Activated CD8-positive, alpha-beta T cell treated with anti-CD3 and anti-CD28 coated beads for 36 hours (primary cell): Measurements from ENCODE around the gene ARHGEF6. TPM values are rescaled to one million over a fixed set of nuclear protein-coding genes. Genes with fewer than 3 reads are reported as not detected.

Experiments used
- ATAC-seq: fragments of 200-7000 bp; cut with Tn5 transposase; one replicate; pipeline ENCODE4 v1.10.0; 2021; ENCODE audit warnings: mild to moderate bottlenecking, moderate library complexity
- CTCF ChIA-PET: fragments of 350-600 bp; sonication (Branson Sonifier 250); formaldehyde crosslinking; loops from one replicate; lab custom pipeline; 2021; ENCODE audit warnings: antibody characterized with exemption; lab: Charles Lee
- POLR2A ChIA-PET: fragments of 350-600 bp; sonication (Branson Sonifier 250); formaldehyde crosslinking; loops from one replicate; lab custom pipeline; 2021; ENCODE audit warnings: antibody characterized with exemption; lab: Charles Lee
- DNase-seq: peaks from one replicate; pipeline ENCODE4 v3.0.0-alpha.2; 2020
- H3K27ac Mint-ChIP-seq: one replicate; pipeline ENCODE4 v1.8.0; 2021; ENCODE audit warnings: mild to moderate bottlenecking, mixed read lengths
- H3K27me3 Mint-ChIP-seq: one replicate; pipeline ENCODE4 v1.8.0; 2021; ENCODE audit warnings: mixed read lengths
- H3K36me3 Mint-ChIP-seq: one replicate; pipeline ENCODE4 v1.8.0; 2021; ENCODE audit warnings: low read depth, mixed read lengths
- H3K4me1 Mint-ChIP-seq: one replicate; pipeline ENCODE4 v1.8.0; 2021; ENCODE audit warnings: low read depth, mixed read lengths
- H3K4me3 Mint-ChIP-seq: one replicate; pipeline ENCODE4 v1.8.0; 2021; ENCODE audit warnings: mild to moderate bottlenecking, moderate library complexity, mixed read lengths
- H3K9me3 Mint-ChIP-seq: one replicate; pipeline ENCODE4 v1.8.0; 2021; ENCODE audit warnings: mixed read lengths
- intact Hi-C: fragments of 100-400 bp; cut with micrococcal nuclease; formaldehyde crosslinking; loops from one replicate; pipeline ENCODE4 v1.10.0; 2022
- total RNA-seq, 2 experiments: library from RNA; stranded (reverse); gene quantifications; one replicate each; pipeline ENCODE4 v1.2.3, GENCODE V29; 2021
- TF ChIP-seq, protein P1 (sequence below): fragments of 200-600 bp; IDR thresholded peaks from one replicate; pipeline ENCODE4 v1.8.0; 2022; ENCODE audit warnings: antibody characterized with exemption, mild to moderate bottlenecking

Gene ARHGEF6
- total RNA-seq, 2 experiments from 2014 or later: 45.7 to 45.8 TPM

DNA sequence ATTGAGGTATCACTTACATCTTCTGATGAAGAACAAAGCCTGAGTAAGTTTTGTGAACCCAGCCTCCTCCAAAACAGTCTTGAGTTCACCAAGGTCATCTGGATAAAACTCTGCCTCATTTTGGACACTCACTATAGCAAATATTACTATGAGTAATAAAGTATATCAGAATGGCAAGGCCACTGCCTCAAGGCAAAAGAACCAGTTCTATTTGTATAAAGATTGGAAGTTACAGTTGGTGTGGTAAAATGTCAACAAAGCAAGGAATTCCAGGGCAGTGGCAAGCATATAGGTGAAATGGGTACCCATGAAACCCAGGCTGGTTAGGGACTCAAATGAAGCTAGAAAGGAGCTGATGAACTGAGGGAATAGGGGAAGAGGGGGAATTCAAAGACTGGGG, 2.4 kb upstream of the ARHGEF6 start:
- DNase-seq: no peak
- ChIA-PET POLR2A (interaction anchor here (1.0 kb wide), 1 partner anchor 98 kb away, joined by 3 read pairs; the partner anchor contains the start of gene RBMX), CTCF (no interaction called here)
- Mint-ChIP-seq H3K9me3 (peaks cover 2% of the 10 kb centered on the region), H3K4me3 (no peak overlapping the region), H3K4me1 (peaks cover 35% of the 10 kb centered on the region), H3K27ac (peak overlapping the region; percentile 14), H3K27me3 (no peaks in the 10 kb centered on the region), H3K36me3 (peaks cover 9% of the 10 kb centered on the region)
- no peak for ATAC-seq
- TF ChIP-seq, protein P1, sequence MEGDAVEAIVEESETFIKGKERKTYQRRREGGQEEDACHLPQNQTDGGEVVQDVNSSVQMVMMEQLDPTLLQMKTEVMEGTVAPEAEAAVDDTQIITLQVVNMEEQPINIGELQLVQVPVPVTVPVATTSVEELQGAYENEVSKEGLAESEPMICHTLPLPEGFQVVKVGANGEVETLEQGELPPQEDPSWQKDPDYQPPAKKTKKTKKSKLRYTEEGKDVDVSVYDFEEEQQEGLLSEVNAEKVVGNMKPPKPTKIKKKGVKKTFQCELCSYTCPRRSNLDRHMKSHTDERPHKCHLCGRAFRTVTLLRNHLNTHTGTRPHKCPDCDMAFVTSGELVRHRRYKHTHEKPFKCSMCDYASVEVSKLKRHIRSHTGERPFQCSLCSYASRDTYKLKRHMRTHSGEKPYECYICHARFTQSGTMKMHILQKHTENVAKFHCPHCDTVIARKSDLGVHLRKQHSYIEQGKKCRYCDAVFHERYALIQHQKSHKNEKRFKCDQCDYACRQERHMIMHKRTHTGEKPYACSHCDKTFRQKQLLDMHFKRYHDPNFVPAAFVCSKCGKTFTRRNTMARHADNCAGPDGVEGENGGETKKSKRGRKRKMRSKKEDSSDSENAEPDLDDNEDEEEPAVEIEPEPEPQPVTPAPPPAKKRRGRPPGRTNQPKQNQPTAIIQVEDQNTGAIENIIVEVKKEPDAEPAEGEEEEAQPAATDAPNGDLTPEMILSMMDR: no peak
- intact Hi-C loops: no loop called here

DNA sequence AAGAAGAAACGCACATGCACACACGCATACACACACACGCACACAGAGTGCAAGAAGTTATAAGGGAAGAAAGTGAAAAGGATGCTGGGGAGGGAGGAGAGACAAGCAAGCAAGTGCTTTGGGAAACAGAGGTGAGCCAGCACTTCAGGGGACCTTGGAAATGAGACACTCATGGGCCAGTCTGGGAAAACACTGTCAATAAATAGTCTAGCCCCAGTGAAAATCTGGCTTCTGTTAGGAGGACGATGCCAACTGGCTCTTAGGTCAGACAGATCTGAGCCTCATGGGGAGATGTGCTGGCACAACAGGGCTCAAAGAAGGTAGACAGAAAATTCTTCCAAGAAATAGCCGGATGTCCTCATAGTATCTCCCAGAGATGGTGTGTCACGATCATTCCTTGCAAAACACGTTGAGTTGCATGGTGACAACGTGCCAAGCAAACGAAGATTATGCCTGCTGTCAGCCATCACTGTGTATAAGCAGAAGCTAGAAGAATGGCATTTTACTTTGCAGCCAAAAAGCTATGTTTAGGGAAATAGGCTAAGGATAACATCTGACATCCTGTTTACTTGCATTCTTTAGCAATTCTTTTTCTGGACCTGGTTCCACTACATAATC, 557 bp upstream of the ARHGEF6 start:
- peaks cover 48% of the 10 kb centered on the region for H3K4me1 Mint-ChIP-seq
- peak overlapping the region; percentile 77 for H3K4me3 Mint-ChIP-seq
- H3K27ac Mint-ChIP-seq: peak overlapping the region; percentile 99
- TF ChIP-seq, protein P1: no peak
- H3K27me3 Mint-ChIP-seq: no peaks in the 10 kb centered on the region
- POLR2A ChIA-PET: interaction anchor here (0.9 kb wide), 1 partner anchor 13 kb away, joined by 10 read pairs; no protein-coding TSS in a partner anchor
- H3K9me3 Mint-ChIP-seq: no peaks in the 10 kb centered on the region
- intact Hi-C loops: no loop called here
- DNase-seq: no peak
- peaks cover 21% of the 10 kb centered on the region for H3K36me3 Mint-ChIP-seq
- no peak for ATAC-seq
- CTCF ChIA-PET: no interaction called here

DNA sequence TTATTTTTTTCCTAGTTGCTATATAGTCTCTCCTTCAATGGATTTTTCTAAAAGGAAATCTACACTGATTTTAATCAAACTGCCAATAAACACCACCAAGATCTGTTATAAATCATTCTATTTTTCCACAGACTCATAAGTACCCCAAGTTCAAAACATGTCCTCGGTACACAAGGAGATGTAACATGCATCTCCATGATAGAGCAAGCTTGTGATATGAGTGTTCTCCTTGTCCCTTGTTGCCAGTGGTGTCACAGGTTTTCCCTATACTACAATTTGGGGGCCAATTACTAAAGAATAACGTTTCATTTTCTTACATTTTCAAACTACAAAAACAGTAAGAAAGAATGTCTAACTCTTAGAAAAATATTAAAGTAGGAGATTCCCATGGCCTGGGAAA, 491 bp downstream of the ARHGEF6 start:
- CTCF ChIA-PET: no interaction called here
- POLR2A ChIA-PET: interaction anchor here (0.6 to 3.3 kb wide), 8 partner anchors 9 to 103 kb away, joined by 3 to 29 read pairs (median 3); no protein-coding TSS in a partner anchor
- DNase-seq: no peak

DNA sequence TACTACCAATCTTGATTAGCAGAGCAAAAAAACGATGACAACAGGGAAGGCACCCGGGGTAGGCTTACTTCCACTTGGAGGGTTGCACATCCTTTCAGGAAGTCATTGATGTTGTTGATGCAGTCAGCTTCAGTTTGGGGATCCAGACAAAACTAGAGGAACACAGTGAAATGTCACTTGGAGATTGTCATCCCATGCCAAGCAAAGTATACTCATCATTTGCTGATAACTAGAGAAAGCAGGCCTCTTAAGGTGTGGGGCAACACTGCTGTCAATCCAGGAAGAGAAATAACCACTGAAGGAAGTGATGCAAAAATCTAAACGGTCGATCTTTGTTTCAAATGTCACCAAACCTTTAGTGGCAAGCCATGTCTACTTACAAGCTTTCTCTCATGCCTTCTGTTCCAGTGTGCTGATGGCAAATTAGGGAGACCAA, 1.4 kb downstream of the ARHGEF6 start:
- no peaks in the 10 kb centered on the region for H3K27me3 Mint-ChIP-seq
- H3K4me1 Mint-ChIP-seq: peaks cover 61% of the 10 kb centered on the region
- H3K9me3 Mint-ChIP-seq: no peaks in the 10 kb centered on the region
- H3K36me3 Mint-ChIP-seq: peaks cover 27% of the 10 kb centered on the region
- H3K4me3 Mint-ChIP-seq: peak overlapping the region; percentile 77
- peak overlapping the region; percentile 99 for H3K27ac Mint-ChIP-seq
- TF ChIP-seq, protein P1: no peak
- intact Hi-C loops: loop anchor here (2.0 to 10.0 kb wide), 2 partner anchors 17 to 85 kb away; no protein-coding TSS in a partner anchor
- ChIA-PET CTCF (interaction anchor here (0.6 to 1.0 kb wide), 2 partner anchors 53 to 146 kb away, joined by 3 read pairs; no protein-coding TSS in a partner anchor), POLR2A (interaction anchor here (0.9 to 3.3 kb wide), 9 partner anchors 8 to 101 kb away, joined by 3 to 29 read pairs (median 6); partner anchors contain the start of gene RBMX)
- ATAC-seq (peak; percentile 77), DNase-seq (peak; percentile 30)

More for the DNA sequence above, 491 bp downstream of the ARHGEF6 start:
- Mint-ChIP-seq H3K4me1 (peaks cover 58% of the 10 kb centered on the region), H3K27ac (peak overlapping the region; percentile 99), H3K9me3 (no peaks in the 10 kb centered on the region), H3K36me3 (peaks cover 23% of the 10 kb centered on the region), H3K27me3 (no peaks in the 10 kb centered on the region), H3K4me3 (peak overlapping the region; percentile 77)
- TF ChIP-seq, protein P1: no peak
- peak; percentile 37 for ATAC-seq
- intact Hi-C loops: no loop called here

DNA sequence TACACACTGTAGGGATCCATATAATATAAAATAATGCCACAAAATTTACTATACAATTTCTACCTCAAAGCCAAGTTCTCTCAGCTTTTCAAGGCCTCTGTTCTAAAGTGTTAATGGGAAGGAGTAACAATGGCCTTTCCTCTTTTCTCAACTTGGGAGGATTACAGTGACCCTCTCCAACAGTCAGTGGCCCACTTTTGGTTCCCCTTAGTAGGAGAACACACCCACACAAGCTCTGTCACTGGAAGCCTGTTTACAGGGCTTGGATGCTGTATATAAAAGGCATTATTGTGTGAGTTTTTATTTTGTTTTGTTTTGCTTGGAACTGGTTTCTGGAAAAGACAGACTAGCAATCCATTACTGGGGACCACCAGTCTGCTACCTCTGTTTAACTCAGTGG, 1.8 kb downstream of the ARHGEF6 start:
- ChIA-PET CTCF (interaction anchor here (0.6 to 1.0 kb wide), 2 partner anchors 52 to 147 kb away, joined by 3 read pairs; no protein-coding TSS in a partner anchor), POLR2A (interaction anchor here (0.9 to 3.3 kb wide), 9 partner anchors 11 to 102 kb away, joined by 3 to 29 read pairs (median 6); partner anchors contain the start of gene RBMX)
- TF ChIP-seq, protein P1: no peak
- H3K27ac Mint-ChIP-seq: peak overlapping the region; percentile 99
- ATAC-seq (no peak), DNase-seq (no peak)
- peaks cover 57% of the 10 kb centered on the region for H3K4me1 Mint-ChIP-seq
- H3K36me3 Mint-ChIP-seq: peaks cover 27% of the 10 kb centered on the region
- peak overlapping the region; percentile 77 for H3K4me3 Mint-ChIP-seq
- intact Hi-C loops: loop anchor here (2.0 to 10.0 kb wide), 2 partner anchors 16 to 86 kb away; no protein-coding TSS in a partner anchor
- H3K27me3 Mint-ChIP-seq: no peaks in the 10 kb centered on the region
- H3K9me3 Mint-ChIP-seq: no peaks in the 10 kb centered on the region
